Naive thymus-derived CD8-positive, alpha-beta T cell (primary cell): ENCODE data around the gene TTLL13. TPM values are rescaled to one million over a fixed set of nuclear protein-coding genes. Genes with fewer than 3 reads are reported as not detected.

Experiments used
- ATAC-seq, 2 donors: fragments of 150-1000 bp; cut with Tn5 transposase in 1 of 2; sonication (Bioruptor Pico), chemical (Tn5 transposase) in 1 of 2; 1 replicate in 1 of 2; 2 replicates in 1 of 2; pipeline ENCODE4 v1.10.0; 2021; ENCODE audit warnings: mild to moderate bottlenecking in 2 of 2, moderate library complexity in 2 of 2
- POLR2A ChIA-PET: fragments of 350-600 bp; sonication (Branson Sonifier 250); formaldehyde crosslinking; loops from one replicate; lab custom pipeline; 2021; ENCODE audit warnings: antibody characterized with exemption; lab: Charles Lee
- DNase-seq, 10 donors: peaks; one replicate each; pipeline versions ENCODE4 v3.0.0 to v3.0.0-alpha.2; 2020 to 2022
- H3K27ac Mint-ChIP-seq, 10 donors: one replicate each; pipeline ENCODE4 v1.8.0; 2020 to 2022; ENCODE audit warnings: mild to moderate bottlenecking in 10 of 10, mixed read lengths in 10 of 10, moderate library complexity in 4 of 10, inconsistent platforms in 1 of 10
- H3K27me3 Mint-ChIP-seq, 5 donors: one replicate each; pipeline ENCODE4 v1.8.0; 2021 to 2022; ENCODE audit warnings: mixed read lengths in 5 of 5
- H3K36me3 Mint-ChIP-seq, 3 donors: one replicate each; pipeline ENCODE4 v1.8.0; 2020 to 2022; ENCODE audit warnings: mixed read lengths in 3 of 3, mild to moderate bottlenecking in 2 of 3, inconsistent platforms in 1 of 3
- H3K4me1 Mint-ChIP-seq, 4 donors: one replicate each; pipeline ENCODE4 v1.8.0; 2021 to 2022; ENCODE audit warnings: mixed read lengths in 4 of 4
- H3K4me3 Mint-ChIP-seq, 10 donors: one replicate each; pipeline ENCODE4 v1.8.0; 2020 to 2022; ENCODE audit warnings: mild to moderate bottlenecking in 10 of 10, mixed read lengths in 10 of 10, moderate library complexity in 6 of 10, inconsistent platforms in 1 of 10
- H3K9me3 Mint-ChIP-seq, 9 donors: one replicate each; pipeline ENCODE4 v1.8.0; 2020 to 2022; ENCODE audit warnings: mixed read lengths in 9 of 9, mild to moderate bottlenecking in 3 of 9, inconsistent platforms in 1 of 9, moderate library complexity in 1 of 9
- polyA plus RNA-seq, 3 donors: library from polyadenylated mRNA; unstranded; fragments of 300-500 nt; fragmentation: Illumina TruSeq; gene quantifications; one replicate each; pipeline ENCODE4 v1.2.3, GENCODE V29; 2021
- total RNA-seq, 8 experiments: library from RNA in 2 of 8; stranded (reverse) in 2 of 8; gene quantifications; one replicate each; pipeline ENCODE4 v1.2.3 and lab custom pipeline; 2021 to 2026

TTLL13 gene
- 1 to 10 TPM in 1 of 2 experiments, under 1 TPM in 1; 0.71 to 1.0 TPM for total RNA-seq
- polyA plus RNA-seq = not detected
- total RNA-seq (lab: John Stamatoyannopoulos, UW) = 0 to 0.29 (median 0.03) reads per million in 6 experiments

GRCh38 chr15:90249203-90249863, at the start of gene TTLL13:
TSS of gene TTLL13 (plus strand) at chr15:90249556. CDS start at chr15:90250631, 1,075 bp downstream.
- H3K4me1 Mint-ChIP-seq = peaks cover 11 to 23% (median 19%) of the 10 kb centered on the region in 4 donors
- peak within 1 kb of the TSS; percentile 26 to 87 (median 79) for H3K27ac Mint-ChIP-seq
- H3K9me3 Mint-ChIP-seq = no peaks in the 10 kb centered on the region
- peak within 1 kb of the TSS; percentile 67 to 83 (median 75) for H3K4me3 Mint-ChIP-seq
- peak; percentile 84 to 86 for ATAC-seq
- no peaks in the 10 kb centered on the region for H3K36me3 Mint-ChIP-seq
- H3K27me3 Mint-ChIP-seq = no peaks in the 10 kb centered on the region
- POLR2A ChIA-PET = interaction anchor here (0.7 to 2.5 kb wide), 7 partner anchors 9 to 24 kb away, joined by 3 to 17 read pairs (median 5); partner anchors contain the start of genes CIB1, GDPGP1 and NGRN
- DNase-seq = peak in 9 of 10 donors; percentile 37 to 85 (median 61)

GRCh38 chr15:90200534-90201129, 48.7 kb upstream of the TTLL13 start:
- Mint-ChIP-seq H3K27ac (peak overlapping the region; percentile 34 to 92 (median 90)), H3K27me3 (no peaks in the 10 kb centered on the region), H3K9me3 (no peaks in the 10 kb centered on the region), H3K36me3 (no peaks in the 10 kb centered on the region), H3K4me1 (peaks cover 8 to 53% (median 22%) of the 10 kb centered on the region in 4 donors), H3K4me3 (peak overlapping the region; percentile 81 to 91 (median 87))
- ATAC-seq = no peak
- DNase-seq = peak in 1 of 10 donors; percentile 7
- POLR2A ChIA-PET = interaction anchor here (0.5 to 5.5 kb wide), 16 partner anchors 9 to 355 kb away, joined by 3 to 84 read pairs (median 4); partner anchors contain the start of genes CIB1, GDPGP1, IDH2 and NGRN

- Mint-ChIP-seq H3K4me1 (peaks cover 8 to 55% (median 22%) of the 10 kb centered on the region in 4 donors), H3K9me3 (no peaks in the 10 kb centered on the region), H3K4me3 (peak within 1 kb of the TSS; percentile 82 to 94 (median 88)), H3K27me3 (no peaks in the 10 kb centered on the region), H3K36me3 (no peaks in the 10 kb centered on the region), H3K27ac (peak within 1 kb of the TSS; percentile 84 to 92 (median 90))
- peak; percentile 90 to 93 for ATAC-seq
- POLR2A ChIA-PET = interaction anchor here (0.5 to 5.5 kb wide), 14 partner anchors 9 to 355 kb away, joined by 3 to 84 read pairs (median 4); partner anchors contain the start of genes CIB1, GDPGP1, IDH2 and NGRN
- peak; percentile 52 to 81 (median 71) for DNase-seq
Measured at GRCh38 chr15:90201130-90201943, 48.0 kb upstream of the TTLL13 start, which contains the start of gene SEMA4B. TSS of gene SEMA4B (plus strand) at chr15:90201330. CDS start at chr15:90201579, 249 bp downstream.

GRCh38 chr15:90201944-90202375, 47.4 kb upstream of the TTLL13 start:
- no peaks in the 10 kb centered on the region for H3K9me3 Mint-ChIP-seq
- POLR2A ChIA-PET = interaction anchor here (0.6 to 5.5 kb wide), 8 partner anchors 10 to 100 kb away, joined by 3 to 84 read pairs (median 10); partner anchors contain the start of genes CIB1, GDPGP1, IDH2 and NGRN
- peak overlapping the region in 8 of 10 donors; percentile 56 to 92 (median 74) for H3K27ac Mint-ChIP-seq
- DNase-seq (no peak), ATAC-seq (no peak)
- H3K36me3 Mint-ChIP-seq = no peaks in the 10 kb centered on the region
- peak overlapping the region; percentile 81 to 94 (median 88) for H3K4me3 Mint-ChIP-seq
- peaks cover 8 to 55% (median 22%) of the 10 kb centered on the region in 4 donors for H3K4me1 Mint-ChIP-seq
- no peaks in the 10 kb centered on the region for H3K27me3 Mint-ChIP-seq

GRCh38 chr15:90202929-90203328, 46.4 kb upstream of the TTLL13 start:
- Mint-ChIP-seq H3K36me3 (no peaks in the 10 kb centered on the region), H3K27me3 (no peaks in the 10 kb centered on the region), H3K4me3 (peak overlapping the region; percentile 82 to 94 (median 89)), H3K4me1 (peaks cover 8 to 55% (median 25%) of the 10 kb centered on the region in 4 donors), H3K27ac (peak overlapping the region in 9 of 10 donors; percentile 35 to 92 (median 82)), H3K9me3 (no peaks in the 10 kb centered on the region)
- POLR2A ChIA-PET = interaction anchor here (0.9 to 5.5 kb wide), 3 partner anchors 11 to 29 kb away, joined by 3 to 84 read pairs (median 36); partner anchors contain the start of genes CIB1 and GDPGP1
- DNase-seq (no peak), ATAC-seq (no peak)

- Mint-ChIP-seq H3K27ac (no peak overlapping the region), H3K9me3 (no peaks in the 10 kb centered on the region), H3K4me1 (peaks cover 8 to 53% (median 25%) of the 10 kb centered on the region in 4 donors), H3K4me3 (peak overlapping the region in 3 of 10 donors; percentile 63 to 87 (median 86)), H3K27me3 (no peaks in the 10 kb centered on the region), H3K36me3 (no peaks in the 10 kb centered on the region)
- POLR2A ChIA-PET = interaction anchor here (0.8 to 5.5 kb wide), 3 partner anchors 11 to 29 kb away, joined by 3 to 84 read pairs (median 3); partner anchors contain the start of genes CIB1 and GDPGP1
- no peak for ATAC-seq
- DNase-seq = no peak
Measured at GRCh38 chr15:90203473-90203872, 45.9 kb upstream of the TTLL13 start.

GRCh38 chr15:90203922-90204321, 45.4 kb upstream of the TTLL13 start:
- DNase-seq (no peak), ATAC-seq (no peak)
- Mint-ChIP-seq H3K4me3 (peak overlapping the region in 1 of 10 donors; percentile 63), H3K27ac (no peak overlapping the region), H3K4me1 (peaks cover 8 to 50% (median 25%) of the 10 kb centered on the region in 4 donors), H3K9me3 (no peaks in the 10 kb centered on the region), H3K27me3 (no peaks in the 10 kb centered on the region), H3K36me3 (no peaks in the 10 kb centered on the region)
- POLR2A ChIA-PET = interaction anchor here (0.8 to 5.5 kb wide), 4 partner anchors 12 to 34 kb away, joined by 3 to 84 read pairs (median 4); partner anchors contain the start of genes CIB1 and GDPGP1

GRCh38 chr15:90205050-90205848, 44.1 kb upstream of the TTLL13 start:
- no peaks in the 10 kb centered on the region for H3K9me3 Mint-ChIP-seq
- no peak overlapping the region for H3K4me3 Mint-ChIP-seq
- ATAC-seq = no peak
- no peak overlapping the region for H3K27ac Mint-ChIP-seq
- peaks cover 12 to 48% (median 26%) of the 10 kb centered on the region in 4 donors for H3K4me1 Mint-ChIP-seq
- POLR2A ChIA-PET = interaction anchor here (0.6 to 1.8 kb wide), 3 partner anchors 28 to 65 kb away, joined by 3 to 6 read pairs (median 3); partner anchors contain the start of genes CIB1 and GDPGP1
- no peaks in the 10 kb centered on the region for H3K27me3 Mint-ChIP-seq
- no peaks in the 10 kb centered on the region for H3K36me3 Mint-ChIP-seq
- no peak for DNase-seq

- peaks cover 0 to 2% (median 0%) of the 10 kb centered on the region in 3 donors for H3K36me3 Mint-ChIP-seq
- H3K27me3 Mint-ChIP-seq = no peaks in the 10 kb centered on the region
- H3K4me3 Mint-ChIP-seq = no peak overlapping the region
- ATAC-seq (no peak), DNase-seq (no peak)
- H3K4me1 Mint-ChIP-seq = peaks cover 17 to 48% (median 29%) of the 10 kb centered on the region in 4 donors
- H3K9me3 Mint-ChIP-seq = no peaks in the 10 kb centered on the region
- no peak overlapping the region for H3K27ac Mint-ChIP-seq
- POLR2A ChIA-PET = interaction anchor here (1.8 kb wide), 1 partner anchor 27 kb away, joined by 6 read pairs; the partner anchor contains the start of genes CIB1 and GDPGP1
Measured at GRCh38 chr15:90205886-90206285, 43.5 kb upstream of the TTLL13 start.

- Mint-ChIP-seq H3K4me3 (no peak overlapping the region), H3K27ac (no peak overlapping the region), H3K9me3 (no peaks in the 10 kb centered on the region), H3K27me3 (no peaks in the 10 kb centered on the region), H3K36me3 (peaks cover 0 to 2% (median 0%) of the 10 kb centered on the region in 3 donors), H3K4me1 (peaks cover 17 to 58% (median 35%) of the 10 kb centered on the region in 4 donors)
- POLR2A ChIA-PET = interaction anchor here (1.4 kb wide), 1 partner anchor 23 kb away, joined by 4 read pairs; no protein-coding TSS in a partner anchor
- ATAC-seq = no peak
- no peak for DNase-seq
Measured at GRCh38 chr15:90207252-90207651, 42.1 kb upstream of the TTLL13 start.

GRCh38 chr15:90208356-90208755, 41.0 kb upstream of the TTLL13 start:
- H3K4me1 Mint-ChIP-seq = peaks cover 13 to 54% (median 27%) of the 10 kb centered on the region in 4 donors
- DNase-seq (no peak), ATAC-seq (no peak)
- H3K9me3 Mint-ChIP-seq = no peaks in the 10 kb centered on the region
- POLR2A ChIA-PET = no interaction called here
- H3K27ac Mint-ChIP-seq = peak overlapping the region in 1 of 10 donors; percentile 38
- H3K27me3 Mint-ChIP-seq = no peaks in the 10 kb centered on the region
- H3K36me3 Mint-ChIP-seq = peaks cover 0 to 2% (median 0%) of the 10 kb centered on the region in 3 donors
- no peak overlapping the region for H3K4me3 Mint-ChIP-seq
